CD4-positive, alpha-beta T cell treated with Interleukin-4 for 4 hours (primary cell): ENCODE results near the gene LUC7L.
"Not testable (repeated sequence)": the region's sequence is repeated elsewhere in the genome, so short reads cannot be mapped to it uniquely, and the experiment has no call there.

Source experiments
- DNase-seq: peaks from one replicate; pipeline ENCODE4 v3.0.0-alpha.2; 2020

Gene LUC7L, protein sequence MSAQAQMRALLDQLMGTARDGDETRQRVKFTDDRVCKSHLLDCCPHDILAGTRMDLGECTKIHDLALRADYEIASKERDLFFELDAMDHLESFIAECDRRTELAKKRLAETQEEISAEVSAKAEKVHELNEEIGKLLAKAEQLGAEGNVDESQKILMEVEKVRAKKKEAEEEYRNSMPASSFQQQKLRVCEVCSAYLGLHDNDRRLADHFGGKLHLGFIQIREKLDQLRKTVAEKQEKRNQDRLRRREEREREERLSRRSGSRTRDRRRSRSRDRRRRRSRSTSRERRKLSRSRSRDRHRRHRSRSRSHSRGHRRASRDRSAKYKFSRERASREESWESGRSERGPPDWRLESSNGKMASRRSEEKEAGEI

DNA sequence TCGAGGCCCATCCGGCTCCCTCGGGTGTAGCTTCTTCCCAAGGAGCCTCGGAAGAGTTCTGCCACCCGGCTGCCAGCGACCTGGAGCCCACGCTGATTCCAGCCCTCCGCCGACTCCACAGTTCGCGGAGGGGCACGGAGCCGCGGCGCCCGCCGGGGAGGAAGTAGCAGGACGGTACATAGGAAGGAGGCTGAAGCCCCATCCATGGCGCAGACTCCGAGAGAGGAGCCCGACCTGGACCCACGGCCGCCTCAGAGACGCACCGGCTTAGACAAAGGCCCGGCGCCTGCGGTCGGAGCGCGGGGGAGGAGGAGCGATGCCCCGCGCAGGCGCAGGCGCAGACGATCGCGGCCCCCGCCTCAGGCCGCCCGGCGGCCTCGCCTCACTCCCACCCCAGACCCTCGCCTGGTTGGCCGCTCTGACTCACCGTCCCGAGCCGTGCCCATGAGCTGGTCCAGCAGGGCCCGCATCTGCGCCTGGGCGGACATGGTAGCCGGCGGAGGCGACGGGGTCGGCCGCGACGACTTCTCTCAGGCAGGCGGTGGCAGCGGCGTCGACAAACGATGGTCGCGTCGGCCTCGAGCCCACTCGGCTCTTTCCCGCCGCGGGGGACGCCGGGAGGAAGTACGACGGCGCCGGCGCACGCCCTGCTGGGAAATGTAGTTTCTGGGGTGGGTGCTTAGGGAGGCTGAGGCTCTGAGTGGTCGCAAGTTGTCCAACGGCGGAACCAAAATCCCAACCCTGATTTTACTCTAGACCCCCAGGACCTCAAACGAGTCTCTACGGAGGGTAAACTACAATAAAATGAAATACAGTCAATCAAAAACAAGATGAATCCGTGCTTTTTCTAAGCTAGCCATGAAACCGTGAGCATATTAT is at the start of gene LUC7L:
Gene LUC7L (minus strand): TSS at position 598 of the 879 bp plus-strand sequence. CDS start 110 bp downstream, at position 488.
- DNase-seq: peak; percentile 81

DNA sequence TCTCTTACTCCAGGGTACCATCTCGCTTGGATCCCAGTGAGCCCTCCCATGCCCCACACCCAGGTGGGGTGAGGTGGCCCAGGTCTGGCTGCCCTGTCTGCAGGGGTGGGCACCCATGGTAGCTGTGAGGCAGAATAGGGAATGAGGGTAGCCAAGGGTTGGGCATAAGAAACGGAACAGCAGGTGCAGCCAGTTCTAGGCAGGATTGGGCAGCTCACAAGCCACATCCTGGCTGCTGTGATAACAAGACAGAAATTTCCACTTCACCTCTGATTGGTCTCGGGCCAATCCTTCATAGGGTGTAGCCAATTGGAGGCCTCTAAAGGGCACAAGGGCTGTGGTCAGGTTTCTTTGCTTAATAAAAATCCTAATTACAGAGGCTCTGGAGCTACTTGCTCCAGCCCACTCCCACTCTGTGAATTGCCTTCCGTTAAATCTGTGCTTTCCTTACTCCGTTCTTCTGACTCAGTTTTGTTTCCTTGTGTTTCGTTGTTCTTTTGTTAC is 49.7 kb upstream of the LUC7L start:
- peak; percentile 36 for DNase-seq

DNA sequence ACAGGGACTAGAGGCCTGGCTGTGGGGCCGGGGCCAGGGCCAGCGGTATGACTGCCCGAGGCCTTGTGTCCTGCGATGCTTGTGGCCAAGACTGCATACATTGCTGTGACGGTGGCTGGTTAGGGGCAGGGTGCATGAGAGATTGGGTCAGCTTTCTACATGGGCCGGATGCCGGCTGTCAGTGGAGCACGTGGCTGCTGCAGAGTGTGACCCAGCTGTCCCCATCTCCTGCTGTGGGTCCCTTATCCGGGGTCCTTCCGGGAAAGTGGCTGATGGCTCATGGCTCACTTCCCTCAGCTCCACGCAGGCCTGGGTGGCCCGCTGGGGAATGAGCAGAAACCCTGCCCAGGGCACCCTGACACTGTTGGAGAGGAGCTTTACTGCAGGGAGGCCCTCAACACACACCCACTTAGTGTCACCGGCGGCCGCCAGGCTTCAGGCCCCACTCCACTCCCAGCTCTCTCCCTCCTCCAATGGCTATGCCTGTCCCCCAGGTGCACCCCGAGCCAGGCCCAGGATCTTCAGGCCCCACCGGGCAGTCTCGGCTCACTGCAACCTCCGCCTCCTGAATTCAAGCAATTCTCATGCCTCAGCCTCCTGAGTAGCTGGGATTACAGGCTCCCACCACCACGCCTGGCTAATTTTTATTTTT is 47.3 kb upstream of the LUC7L start:
- DNase-seq: no peak

DNA sequence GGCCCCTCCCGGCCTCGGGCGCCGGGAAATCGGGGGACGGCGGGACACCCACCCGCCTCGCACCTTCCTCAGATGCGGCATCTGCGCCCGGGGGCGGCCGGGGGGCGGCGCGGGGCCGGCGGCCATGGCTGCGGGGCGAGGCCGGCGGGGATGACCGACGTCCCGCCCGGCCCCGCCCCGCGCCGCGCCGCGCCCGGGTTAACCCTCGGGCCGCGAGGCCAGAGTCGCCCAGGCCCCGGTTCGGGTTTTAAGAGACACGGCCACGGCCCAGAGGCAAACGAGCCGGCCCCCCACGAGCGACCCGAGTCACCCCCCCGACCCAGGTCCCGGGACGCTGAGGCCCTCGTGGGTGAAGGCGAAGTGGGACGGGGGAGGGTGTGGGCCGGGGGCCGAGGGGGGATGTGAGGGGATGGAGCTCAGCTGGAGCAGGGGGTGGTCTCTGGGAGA is 46.6 kb upstream of the LUC7L start, which contains the start of gene RGS11:
Gene RGS11 (minus strand): TSS at position 159 of the 447 bp plus-strand sequence. CDS start 33 bp downstream, at position 126.
- DNase-seq: no peak

DNA sequence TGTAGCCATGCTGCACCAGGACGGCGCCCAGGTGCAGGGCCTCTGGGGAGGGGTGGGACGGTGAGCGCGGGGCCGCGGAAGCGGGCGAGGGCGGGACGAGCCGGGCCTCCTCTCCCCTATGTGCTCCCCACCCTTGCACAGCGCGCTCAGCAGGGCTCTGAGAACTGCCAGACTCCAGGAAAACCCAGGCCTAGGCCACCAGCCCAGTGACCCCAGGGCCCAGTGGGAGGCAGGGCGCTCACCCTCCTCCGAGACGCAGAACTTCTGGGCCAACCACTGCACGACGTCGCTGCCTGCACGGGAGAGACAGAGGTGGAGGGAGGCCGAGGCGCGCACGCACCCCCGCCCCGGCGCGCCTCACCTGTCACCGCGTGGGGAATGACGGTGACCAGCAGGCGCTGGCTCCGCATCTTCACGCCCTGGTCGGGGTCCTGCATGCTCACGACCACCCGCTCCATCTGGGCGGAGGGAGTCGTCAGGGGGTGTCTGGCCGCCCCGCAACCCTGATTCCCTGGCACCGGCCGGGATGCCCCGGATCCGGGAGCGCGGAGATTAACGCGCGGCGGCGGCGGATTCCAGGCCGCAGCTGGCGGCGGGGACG is 45.9 kb upstream of the LUC7L start:
- DNase-seq: no peak

DNA sequence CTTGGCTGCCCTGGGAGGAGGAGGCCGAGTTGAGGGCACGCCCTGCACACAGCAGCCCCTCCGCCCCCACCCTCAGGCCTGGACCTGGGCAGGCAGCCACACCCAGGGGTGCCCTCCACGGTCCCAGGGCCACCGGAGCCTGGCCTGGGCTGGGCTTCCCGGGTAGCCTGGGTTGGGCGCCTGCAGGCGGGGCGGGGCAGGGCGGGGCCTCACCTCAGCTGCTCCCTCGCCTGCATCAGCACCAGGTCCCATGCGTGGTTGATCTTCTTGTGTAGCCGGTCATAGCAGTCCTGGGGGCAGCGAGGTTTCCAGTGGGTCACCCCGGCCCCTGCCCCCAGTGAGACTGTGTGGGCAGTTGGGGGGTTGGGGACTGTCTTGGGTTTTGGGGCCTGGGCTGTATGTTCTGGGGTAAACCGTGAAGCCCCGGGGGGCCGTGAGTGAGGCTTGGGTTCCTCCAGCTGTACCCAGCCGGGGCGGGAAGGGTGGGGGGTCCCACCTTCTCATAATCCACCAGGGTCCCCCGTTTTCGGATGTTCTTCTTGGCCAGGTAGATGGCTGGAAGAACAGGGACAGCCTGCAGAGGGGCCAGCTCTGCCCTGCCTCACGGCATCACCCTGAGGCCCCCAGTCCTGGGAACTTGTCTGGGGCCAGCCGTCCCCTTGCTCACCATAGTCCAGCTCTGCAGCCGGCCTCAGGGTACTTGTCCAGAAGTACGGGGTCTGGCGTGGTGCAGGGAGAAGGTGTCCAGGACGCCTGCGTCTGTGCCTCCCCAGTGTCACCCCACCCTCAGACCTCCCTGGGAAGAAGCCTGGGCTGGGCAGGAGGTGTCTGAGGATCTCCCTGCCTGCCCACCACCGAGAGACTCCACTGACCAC is 44.5 kb upstream of the LUC7L start:
- DNase-seq: no peak

DNA sequence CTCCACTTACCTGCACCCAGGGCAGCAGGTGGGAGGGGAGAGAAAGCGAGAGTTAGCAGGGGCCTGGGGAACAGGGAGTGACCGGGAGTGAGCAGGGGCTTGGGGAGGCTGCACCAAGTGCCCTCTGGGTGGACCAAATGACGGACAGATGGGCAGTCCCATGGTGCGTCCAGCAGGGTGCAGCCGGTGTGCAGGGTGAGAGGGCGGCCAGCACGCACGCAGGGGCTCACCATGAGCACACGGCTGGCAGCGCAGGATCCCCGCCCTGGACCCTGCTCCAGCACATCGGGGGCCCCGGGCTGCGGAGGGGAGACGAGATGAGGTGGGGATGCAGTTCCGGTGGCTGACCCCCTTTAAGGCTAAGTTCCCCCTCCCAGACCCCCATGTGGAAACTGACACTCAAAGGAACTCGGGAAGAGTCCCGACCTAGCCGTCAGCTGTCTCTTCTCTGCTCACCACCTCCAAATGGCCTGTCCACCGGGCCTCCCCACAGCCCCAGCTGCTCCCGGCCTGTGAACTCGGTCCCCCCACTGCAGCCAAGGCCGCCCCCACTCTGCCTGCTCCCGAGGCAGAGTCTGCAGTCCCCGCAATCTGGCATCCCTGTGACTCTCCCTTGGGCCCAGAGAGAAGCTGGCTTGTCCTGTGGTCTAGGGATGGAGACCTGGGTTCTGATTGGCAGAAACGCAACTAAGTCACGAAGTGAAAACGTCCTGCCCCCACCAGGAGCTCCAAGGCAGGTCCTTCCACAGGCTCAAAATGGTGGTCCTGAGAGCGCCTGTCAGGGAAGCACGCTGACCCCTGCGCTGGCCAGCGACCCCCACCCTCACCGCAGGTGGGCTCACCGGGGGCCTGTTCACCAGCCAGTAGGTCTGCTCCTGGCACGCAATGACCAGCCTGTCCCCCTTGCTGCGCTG is 43.6 kb upstream of the LUC7L start:
- no peak for DNase-seq

DNA sequence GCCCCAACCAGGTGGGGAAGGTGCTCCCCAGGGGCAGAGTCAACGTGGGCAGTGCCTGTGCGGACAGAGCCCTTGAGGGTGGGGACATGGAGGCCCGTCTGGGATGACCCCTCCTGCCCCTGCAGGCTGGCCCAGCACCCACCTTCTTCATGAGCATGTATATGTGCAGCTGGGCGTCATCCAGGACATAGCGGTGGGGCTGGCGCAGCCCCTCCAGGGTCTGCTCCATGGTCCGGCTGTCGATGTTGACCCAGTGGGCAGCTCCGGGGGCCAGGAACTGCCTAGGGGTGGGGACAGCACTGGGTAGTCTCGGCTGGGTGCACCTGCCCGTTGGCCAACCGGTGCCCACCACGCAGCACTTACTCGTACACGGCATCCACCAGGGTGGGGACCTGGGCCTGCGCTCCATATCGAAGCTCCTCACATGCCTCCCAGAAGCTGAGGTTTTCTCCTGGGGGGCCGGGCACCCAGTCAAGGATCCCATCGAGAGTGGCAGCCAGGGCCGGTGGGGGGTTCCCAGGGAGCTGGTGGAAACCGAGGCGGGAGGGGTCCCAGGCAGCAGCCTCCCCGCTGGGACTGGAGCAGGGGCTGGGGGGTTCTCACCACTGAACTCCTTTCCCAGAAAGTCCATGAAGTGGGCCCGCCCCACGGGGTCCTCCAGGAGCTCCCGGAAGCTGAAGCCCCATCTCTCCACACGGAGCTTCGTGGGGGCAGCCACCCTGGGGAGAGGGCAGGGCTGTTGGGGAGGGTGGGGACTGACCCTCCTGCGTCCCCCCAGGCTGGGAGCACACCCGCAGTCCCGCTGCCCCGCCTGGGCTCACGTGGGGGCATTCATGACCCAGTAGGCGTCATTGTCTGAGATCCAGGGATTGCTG is 41.4 kb upstream of the LUC7L start:
- no peak for DNase-seq

DNA sequence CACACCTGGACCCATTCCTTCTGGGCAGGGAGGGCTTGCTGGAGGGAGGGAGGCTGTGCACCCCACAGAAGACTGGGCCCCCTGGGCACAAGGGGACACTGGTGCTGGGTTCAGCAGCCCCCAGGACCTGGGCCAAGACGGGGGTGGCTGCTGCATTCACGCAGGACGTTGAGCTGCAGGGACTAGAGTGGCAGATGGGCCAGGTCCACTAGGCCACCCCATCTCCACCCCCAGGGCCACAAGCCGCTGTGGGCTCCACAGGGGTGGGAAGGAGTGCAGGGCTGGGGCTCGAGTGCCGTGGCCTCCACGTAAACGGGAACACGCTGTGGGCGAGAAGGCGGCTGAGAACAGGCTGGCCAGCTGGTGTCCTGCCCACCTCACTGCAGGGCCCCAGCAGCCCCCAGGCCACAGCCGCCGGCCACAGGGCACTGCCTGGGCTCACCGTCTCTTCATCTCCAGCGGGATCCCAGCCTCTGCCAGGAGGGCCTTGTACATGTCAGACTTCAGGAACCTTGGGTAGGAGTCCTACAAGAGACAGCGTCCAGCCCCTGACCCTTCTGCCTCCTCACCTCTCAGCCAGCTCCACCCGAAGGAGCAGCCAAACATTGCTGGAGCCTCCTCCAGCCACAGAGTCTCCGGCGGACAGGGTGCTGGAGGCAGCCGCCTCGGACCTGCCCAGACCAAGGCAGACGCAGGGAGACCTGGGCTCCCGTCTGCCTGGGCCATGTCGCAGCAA is 40.0 kb upstream of the LUC7L start:
- DNase-seq: no peak

DNA sequence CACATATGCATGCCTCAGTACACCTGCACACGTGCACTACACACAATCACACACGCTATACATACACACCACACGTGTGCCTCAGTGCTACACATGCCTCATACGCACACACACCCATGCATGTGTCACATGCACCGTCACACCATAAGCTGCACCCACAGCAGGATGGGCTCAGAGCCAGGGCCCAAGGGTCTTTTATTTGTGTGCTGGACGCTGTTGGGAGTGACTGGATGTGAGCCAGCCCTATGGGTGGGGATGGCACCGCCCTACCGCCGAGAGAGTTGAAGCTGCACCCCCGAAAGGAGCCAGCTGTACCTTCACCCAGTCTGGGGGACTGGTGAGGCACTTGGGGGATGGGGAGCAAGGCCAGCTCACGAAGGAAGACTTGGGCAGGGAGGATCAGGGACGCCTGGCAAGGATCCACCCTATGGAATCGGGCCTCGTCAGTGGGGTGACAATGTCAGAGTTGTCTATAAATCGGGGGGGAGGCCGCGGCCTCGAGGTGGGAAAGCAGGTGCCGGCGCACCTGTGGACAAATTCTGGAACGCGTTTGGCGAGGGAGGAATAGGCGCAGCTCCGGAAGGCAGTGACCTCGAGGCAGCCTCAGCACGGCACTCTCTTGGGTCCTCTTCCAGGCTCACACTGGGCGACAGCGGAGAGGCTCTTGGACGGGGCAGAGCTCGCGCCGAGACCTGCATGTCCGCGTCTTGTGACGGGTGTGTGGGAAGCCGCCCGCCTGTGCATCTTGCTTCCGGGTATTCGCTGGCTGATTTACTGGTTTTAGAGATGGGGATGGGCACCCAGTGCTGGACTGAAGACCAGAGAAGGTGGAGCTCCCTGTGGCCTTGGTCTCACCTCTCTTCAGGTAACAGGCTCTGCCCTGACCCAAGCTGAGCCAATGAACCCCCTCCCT is 39.1 kb upstream of the LUC7L start:
- DNase-seq: no peak

DNA sequence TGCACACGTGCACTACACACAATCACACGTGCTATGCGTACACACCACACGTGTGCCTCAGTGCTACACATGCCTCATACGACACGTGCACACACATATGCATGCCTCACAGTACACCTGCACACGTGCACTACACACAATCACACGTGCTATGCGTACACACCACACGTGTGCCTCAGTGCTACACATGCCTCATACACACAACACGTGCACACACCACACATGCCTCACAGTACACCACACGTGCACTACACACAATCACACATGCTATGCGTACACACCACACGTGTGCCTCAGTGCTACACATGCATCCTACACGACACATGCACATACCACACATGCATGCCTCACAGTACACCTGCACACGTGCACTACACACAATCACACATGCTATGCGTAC is 38.3 kb upstream of the LUC7L start:
- DNase-seq: not testable (repeated sequence)

DNA sequence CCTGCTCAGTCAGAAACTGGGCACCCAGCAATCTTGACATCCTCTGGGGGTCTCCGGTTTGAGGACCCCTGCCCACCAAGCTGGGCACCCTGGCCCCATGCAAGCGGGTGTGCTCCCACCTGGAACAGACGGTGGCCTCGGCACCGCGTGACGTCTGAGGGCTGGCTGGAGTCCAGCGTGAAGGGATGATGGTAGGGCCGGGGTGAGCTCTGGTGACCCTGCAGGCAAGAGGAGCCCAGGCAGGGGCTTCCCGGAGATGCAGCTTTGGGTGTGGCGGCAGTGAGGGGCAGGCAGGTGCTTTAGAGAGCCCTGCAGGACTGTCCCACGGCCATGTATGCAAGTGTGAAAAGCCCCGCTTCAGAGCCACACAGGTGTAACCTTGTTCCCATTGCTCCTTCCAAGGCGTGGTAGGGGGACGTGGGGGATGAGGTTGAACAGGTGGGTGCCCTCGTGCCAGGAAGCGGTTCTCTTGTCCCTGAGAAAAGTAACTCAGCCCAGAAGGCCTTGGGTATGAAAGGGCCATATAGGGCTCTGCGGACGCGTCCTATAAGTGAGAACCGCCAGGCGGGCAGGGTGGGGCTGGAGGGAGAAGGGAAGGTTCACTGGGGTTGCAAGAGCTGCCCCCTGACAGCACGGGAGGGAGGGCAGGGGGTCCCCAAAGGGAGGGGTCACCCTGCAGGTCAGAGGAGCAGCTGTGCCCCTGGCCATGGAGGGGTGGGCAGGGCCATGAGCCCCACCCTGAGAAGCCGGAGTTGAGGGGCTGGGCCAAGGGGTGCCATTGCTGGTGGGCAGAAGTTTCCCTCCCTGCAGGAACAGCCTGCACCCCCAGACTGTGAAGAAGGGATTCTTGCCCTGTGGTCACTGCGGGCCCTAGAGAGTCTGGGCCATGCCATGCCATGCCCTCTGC is 37.3 kb upstream of the LUC7L start:
- DNase-seq: no peak

DNA sequence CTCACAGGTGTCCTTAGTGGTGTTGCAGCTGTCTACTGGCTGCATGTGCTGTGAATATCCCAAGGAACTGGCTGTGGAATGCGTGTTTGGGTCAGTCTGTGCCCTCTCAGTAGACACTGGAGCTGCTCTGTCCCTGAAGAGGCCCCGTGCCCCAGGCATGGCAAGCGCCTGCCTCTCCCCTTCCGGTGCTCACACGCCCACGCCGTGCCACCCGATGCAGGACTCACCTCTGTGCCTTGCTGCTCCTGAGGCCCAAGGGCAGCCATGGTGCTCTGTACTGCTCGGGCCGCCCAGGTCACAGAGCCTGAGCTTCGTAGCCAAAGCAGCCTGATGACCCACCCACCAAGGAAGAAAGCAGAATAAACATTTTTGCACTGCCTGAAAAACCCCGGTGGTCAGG is 36.5 kb upstream of the LUC7L start:
- DNase-seq: no peak

DNA sequence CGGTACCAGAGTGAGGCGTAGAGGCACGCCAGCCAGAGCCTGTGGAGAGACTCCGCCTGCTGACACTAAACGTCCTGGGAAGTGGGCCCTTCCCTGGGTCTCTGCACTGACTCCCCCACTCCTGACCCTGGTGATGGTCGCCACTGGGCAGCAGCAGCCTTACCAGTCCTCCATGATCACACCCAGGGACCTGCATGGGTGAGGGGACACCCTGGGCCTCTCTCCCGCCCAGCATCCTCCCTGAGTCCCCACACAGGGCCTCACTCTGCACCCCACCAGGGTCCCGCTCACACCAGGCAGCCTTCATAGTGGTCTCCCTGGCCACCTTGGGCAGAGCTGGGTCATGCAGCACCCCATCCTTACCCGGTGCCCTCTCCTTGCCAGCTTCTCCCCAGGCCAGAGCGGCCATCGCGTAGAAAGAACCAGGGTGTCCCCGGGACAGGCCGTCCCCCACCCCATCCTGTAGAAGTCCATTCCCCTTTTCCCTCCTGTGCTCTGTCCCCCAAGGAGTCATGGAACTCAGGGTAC is 35.8 kb upstream of the LUC7L start:
- no peak for DNase-seq

DNA sequence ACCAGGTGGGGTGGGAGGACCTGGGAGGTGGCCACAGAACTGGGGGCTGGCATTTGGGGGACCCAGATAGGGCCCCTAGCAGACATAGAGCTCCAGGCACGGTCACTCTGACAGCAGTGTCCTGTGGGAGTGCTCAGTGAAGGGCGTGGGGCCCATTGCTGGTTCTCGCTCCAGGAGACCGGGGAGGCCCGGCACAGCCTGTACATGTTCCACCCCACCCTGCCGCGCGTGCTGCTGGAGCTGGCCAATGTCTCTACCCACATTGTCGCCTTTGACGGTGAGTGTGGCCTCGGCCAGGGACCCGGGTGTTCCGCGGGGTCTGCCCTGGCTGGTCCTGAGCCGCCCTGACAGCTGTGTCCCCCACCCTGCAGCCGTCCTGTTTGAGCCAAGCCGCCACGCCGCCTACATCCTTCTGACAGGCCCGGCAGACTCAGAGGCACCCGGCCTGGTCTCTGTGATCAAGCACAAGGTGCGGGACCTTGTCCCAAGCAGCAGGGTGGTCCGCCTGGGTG is 35.2 kb upstream of the LUC7L start:
- no peak for DNase-seq

DNA sequence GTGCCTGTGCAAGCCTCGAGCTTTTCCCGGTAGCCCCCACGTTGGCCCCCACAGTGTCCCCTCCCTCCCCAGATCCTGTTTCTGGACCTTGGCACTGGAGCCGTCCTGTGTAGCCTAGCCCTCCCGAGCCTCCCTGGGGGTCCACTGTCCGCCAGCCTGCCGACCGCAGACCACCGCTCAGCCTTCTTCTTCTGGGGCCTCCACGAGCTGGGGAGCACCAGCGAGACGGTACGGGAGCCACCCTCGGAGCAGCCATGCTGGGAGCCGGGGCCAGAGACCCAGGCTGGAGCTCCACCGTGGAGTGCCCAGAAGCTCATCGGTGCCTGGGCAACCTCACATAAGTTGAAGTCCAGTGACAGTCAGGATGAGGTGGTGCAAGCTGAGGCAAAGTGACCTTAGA is 34.7 kb upstream of the LUC7L start:
- no peak for DNase-seq
